GF-D8 (cell line): Measurements from ENCODE around the gene ST7.

ENCODE experiments used
- DNase-seq: peaks from one replicate; lab custom pipeline; 2025; lab: John Stamatoyannopoulos, UW

The ST7 gene

GRCh38 chr7:116978006-116978405 is 24.7 kb downstream of the ST7 start:
- DNase-seq: no peak

DNA sequence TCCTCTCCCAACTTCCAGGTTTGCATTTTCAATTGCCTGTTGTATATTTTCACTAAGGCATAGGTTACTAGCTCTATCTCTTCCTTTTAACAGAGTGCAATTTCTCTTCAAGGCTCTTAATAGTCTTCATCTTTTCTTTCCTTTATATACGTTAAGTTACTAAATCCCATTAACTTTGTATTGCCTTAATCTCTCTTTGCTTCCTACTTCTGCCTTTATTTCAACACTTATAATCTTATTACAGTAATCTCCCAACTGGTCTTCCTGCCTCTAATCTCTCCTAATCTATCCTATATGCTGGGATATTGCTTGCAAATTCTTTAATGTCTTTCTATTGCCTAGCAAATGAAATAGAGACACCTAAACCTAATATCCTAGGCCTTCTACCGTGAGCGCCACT is 26.1 kb downstream of the ST7 start:
- DNase-seq: no peak

DNA sequence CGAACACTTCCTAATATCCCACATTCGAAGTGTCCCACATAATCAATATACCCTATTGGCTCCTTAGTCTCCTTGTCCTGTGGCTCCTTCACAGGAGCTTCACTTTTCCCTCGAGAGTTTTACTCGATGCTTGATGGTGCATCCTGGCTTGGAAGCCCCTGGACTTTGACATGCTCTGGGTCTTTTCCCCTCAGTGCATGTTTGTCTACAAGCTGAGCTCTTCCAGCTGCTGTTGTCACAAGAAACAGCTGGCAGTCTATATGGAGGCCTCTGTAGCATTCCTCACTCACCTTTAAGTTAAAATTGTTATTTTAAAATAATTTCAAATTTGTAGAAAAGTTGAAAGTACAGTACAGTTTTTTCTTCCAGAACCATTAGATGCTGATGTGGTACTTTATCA is 27.1 kb downstream of the ST7 start:
- no peak for DNase-seq

DNA sequence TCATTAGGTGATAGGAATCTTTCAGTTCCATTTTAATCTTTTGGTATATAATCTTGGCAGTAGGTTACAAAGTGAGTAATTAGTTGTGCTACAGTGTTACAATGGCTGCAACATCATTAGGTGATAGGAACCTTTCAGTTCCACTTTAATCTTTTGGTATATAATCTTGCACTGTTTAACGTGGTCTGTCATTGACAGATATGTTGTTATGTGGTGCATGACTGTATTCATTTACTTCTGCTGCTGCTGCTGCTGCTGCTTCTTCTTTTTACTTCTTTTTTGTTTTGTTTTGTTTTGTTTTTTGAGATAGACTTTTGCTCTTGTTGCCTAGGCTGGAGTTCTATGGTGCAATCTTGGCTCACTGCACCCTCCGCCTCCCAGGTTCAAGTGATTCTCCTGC is 28.6 kb downstream of the ST7 start:
- DNase-seq: no peak

GRCh38 chr7:116984511-116984910 is 31.2 kb downstream of the ST7 start:
- DNase-seq: no peak

DNA sequence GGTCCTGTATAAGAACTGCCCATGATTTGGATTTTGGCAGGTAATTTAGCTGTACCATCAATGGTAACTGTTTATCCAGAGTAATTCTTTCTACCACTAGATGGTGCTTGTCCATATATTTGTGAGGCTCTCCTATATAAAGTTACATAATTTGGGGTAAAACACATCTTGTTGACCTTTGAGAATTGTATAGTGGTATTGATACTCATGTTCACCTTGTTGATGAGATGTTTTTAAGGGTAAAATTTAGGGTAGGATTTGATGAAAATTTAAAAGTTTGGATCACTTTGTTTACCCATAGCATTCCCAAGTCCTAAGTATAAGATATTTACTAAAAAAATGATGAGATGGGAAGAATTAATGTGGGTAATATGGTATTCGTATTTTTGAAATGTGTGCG is 31.6 kb downstream of the ST7 start:
- DNase-seq: peak; percentile 9

- DNase-seq: no peak
Observed at GRCh38 chr7:116985575-116985974, 32.3 kb downstream of the ST7 start.

DNA sequence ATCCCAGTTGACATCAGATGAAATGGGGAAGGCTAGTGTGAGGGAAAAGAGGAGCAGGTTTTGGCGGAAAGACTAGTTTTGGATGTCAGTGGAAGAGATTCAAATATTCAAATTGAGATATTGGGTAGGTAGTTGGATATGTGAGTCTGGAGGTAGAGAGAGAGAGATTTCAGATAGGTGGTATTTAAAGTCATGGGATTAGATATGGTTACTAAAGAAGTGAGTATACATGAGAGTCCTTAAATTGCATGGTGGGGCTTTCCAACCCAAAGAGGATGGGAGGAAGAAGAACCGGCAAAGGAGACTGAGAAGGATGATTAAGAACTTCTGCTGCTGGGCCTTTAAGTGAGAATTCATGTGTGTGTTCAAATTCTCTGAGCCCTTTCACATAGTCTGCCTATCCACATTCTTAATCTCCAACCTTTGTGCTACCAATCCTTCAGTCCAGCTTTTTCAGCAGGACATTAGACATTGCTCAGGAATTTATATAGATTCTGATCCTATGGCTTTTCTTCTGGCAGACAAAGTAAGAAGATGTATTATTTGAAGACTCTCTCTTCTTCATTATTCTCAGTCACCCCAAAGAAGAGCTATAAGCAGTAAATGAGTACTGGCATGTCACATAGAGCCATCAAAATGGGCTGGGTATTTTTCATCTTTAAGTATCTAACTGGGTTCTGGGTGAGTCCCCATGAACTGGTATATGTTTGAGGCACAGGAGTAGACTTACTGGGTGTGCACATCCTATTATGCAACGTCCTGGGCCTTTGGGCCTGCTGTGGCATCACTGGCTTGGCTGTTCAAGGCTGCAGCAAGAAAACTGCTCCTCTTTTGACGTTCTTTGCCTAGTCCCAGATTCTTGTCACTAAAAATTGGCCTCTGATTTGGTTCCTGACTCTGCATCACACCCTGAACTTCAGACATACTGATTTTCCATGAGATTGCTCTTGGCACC is 33.6 kb downstream of the ST7 start:
- DNase-seq: no peak

GRCh38 chr7:116988363-116988989 is 35.2 kb downstream of the ST7 start:
- no peak for DNase-seq

DNA sequence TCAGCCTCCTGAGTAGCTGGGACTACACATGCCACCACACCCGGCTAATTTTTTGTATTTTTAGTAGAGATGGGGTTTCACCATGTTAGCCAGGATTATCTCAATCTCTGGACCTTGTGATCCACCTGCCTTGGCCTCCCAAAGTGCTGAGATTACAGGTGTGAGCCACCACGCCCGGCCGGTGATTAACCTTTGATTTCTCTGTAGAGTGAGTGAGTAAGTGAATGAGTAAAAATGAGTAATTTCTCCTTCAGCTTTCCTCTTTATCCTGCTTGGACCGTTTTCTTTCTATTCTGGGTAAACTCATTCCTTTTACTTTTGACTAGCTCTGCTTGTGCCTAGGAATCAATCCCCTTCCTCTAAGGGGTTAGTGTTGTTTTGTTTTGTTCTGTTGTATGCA is 36.8 kb downstream of the ST7 start:
- DNase-seq: no peak

DNA sequence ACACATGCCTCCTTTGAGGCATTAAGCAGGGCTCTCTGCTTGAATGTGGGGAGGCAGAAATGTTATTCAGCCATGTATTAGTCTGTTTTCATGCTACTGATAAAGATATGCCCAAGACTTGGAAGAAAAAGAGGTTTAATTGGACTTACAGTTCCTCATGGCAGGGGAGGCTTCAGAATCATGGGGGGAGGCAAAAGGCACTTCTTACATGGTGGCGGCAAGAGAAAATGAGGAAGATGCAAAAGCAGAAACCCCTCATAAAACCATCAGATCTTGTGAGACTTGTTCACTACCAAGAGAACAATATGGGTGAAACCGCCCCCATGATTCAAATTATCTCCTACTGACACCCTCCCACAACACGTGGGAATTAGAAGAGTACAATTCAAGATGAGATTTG is 37.9 kb downstream of the ST7 start:
- no peak for DNase-seq

DNA sequence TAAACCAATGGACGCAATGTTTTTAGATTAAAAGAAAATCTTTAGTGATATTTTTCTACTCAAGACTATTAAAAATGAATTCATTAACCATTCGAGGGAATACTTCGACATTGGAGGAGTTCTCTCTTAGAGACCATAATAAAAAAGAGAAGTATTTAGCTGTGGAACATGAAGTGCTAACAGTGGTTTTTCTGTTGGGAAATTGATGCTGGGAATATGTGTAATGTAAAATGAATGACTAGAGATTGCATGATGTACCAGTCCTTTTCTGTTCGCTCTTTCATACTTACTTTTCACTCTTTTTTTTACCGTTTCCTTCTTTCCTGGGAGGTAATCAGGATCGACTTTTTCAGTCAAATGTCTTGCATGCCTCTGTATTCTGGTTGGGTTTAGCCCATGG is 41.3 kb downstream of the ST7 start:
- DNase-seq: no peak

DNA sequence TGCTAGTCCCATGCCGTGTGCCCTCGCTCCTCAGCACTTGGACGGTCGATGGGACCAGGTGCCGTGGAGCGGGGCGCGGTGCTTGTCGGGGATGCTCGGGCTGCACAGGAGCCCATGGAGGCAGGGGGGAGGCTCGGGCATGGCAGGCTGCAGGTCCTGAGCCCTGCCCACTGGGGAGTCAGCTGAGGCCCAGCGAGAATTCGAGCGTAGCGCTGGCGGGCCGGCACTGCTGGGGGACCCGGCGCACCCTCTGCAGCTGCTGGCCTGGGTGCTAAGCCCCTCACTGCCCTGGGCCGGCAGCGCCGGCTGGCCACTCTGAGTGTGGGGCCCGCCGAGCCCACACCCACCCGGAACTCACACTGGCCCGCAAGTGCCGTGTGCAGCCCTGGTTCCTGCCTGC is 44.7 kb downstream of the ST7 start:
- DNase-seq: no peak

DNA sequence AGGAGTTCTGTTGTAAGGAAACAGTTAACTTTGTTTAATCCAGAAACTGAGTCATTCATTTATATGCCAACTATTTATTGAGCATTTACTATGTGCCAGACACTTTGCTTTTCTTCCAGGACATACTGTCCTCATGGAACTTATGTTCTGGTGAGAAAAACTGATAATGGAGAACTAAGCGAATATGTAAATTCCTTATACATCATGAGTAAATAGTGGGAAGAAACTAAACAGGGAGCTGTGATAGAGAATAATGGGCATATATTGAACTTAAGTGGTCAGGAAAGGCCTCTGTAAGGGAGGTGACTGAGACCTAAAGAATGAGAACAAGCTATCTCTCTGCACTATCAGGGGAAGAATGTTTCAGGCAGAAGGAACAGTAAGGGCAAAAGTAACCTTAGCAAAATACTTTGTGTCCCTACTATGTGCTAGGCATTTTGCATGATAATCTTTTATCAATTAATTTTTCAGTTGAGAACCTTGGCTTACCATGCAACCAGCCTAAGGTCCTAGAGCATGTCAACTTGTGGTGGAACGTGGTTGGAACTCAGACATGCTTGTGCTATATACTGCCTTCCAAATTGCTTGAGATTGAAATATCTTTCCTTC is 45.4 kb downstream of the ST7 start:
- DNase-seq: no peak

- no peak for DNase-seq
Observed at GRCh38 chr7:116999311-116999710, 46.0 kb downstream of the ST7 start.

DNA sequence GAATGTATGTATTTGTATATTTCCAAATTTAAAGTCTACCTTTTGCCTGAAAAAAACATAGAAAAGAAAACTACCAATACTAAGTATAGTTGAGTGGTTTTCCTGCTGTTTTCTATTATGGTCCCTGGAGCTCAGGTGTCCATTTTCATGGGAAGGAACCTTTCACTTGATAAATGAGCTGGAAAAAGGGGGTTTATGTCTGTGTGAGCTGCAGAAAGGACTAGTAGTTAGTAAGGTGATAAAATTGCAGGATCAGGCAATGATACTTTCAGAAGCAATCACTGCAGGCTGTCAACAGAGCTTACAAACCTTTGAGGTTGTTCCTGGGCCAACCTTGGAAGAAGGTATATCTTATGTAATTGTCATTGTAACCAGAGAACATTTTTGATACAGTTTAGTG is 48.0 kb downstream of the ST7 start:
- DNase-seq: no peak

DNA sequence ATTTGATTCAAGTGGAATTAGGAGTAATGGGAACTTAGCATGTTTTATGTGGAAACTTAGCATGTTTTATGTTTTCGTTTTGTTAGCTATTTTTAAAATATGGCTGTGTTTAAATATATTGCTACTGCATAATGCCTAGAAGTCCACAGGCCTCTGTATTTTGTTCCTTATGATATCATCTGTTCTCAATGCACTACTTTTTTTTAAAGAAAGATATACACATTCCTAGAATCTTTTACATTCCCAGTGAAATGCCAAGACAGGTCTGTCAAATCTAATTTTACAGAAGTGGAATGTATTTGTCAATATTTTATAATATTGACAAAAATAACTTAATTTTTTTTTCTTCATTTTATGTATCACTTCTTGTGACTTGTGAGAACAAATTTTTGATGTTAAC is 51.6 kb downstream of the ST7 start:
- DNase-seq: no peak

DNA sequence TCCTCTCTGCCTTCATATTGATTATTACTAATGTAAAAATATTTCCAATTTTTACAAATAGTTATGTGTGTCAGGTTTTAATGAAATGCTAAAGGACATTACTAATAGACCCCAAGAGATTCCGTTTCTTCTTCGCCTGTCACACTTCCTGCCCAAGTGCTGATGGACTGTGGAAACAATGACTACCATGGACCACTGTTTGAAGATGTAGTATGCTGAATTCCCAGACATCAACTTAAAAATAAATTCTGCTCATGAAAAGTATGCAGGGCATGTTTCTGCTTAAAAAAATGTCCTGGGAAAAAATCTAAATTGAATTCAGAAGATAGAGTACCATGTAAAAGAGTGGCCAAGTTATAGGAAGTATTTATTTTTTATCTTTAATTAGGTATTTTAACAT is 52.1 kb downstream of the ST7 start:
- no peak for DNase-seq

- DNase-seq: no peak
Observed at GRCh38 chr7:117006907-117007684, 53.8 kb downstream of the ST7 start.

GRCh38 chr7:117008118-117008885 is 55.0 kb downstream of the ST7 start:
- DNase-seq: no peak

DNA sequence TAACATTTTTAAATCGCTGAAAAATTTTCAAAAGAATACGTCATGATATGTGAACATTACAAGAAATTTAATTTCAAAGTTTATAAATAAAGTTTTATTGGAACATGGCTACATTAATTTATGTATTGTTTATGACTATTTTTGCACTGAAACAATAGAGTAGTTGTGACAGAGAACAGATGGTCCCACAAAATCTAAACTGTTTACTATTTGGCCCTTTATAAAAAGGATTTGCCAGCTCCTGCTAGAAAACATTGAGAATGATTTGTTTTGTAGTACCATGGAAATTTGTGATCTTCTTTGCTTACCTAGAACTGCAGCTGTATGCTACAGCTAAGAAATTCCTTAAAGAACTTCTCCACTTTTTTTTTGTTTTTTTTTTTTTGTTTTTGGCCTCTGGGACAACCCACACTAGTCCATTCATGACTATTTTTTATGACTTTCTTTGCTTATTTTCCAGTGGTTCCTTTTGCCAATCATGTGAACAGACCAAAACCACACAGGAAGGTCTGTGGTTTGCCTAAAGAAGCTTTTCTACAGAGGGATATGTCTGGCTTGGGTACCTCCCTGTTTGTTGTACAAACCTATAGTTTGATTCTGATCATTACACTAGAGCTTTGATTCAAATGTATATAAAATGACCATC is 55.7 kb downstream of the ST7 start:
- DNase-seq: peak; percentile 68
